Measurements from ENCODE around the gene PHRF1. TPM values are rescaled to one million over a fixed set of nuclear protein-coding genes. Genes with fewer than 3 reads are reported as not detected.

PHRF1 gene
- total and polyA plus RNA-seq, 2 of the 4 experiments (the other 2 are of a cell fraction), result 10.9 to 17.5 TPM

- no peak for TF ChIP-seq CHD1 (IDR thresholded peaks at IDR 0.05; ENCODE audit: low read depth, low read length)
Measured at GRCh38 chr11:643849-644738, 67.8 kb downstream of the PHRF1 start (continued).

GRCh38 chr11:645536-645935 lies 69.3 kb downstream of the PHRF1 start:
- H3K4ac ChIP-seq (ENCODE audit: low read depth, low read length), result no peak overlapping the region
- BruUV-seq (replicated peaks), result no TSS peak
- no peak overlapping the region for H4K5ac ChIP-seq (ENCODE audit: low read depth, low read length)
- peaks cover 23% of the 10 kb centered on the region for H3K36me3 ChIP-seq (ENCODE audit: control insufficient read depth, insufficient read depth, low read length)
- in situ Hi-C loops (cut with MboI; ENCODE audit: low sequenced_read_pairs), result no loop called here
- no peak overlapping the region for H3K27ac ChIP-seq (ENCODE audit: insufficient read depth, low read length)
- no peak overlapping the region for H2AK5ac ChIP-seq (ENCODE audit: low read depth, low read length)
- TF ChIP-seq USF2 (IDR thresholded peaks at IDR 0.05; ENCODE audit: low read depth, low read length) (no peak), POLR2A (IDR thresholded peaks at IDR 0.05; ENCODE audit: low read depth, low read length) (no peak), NFE2L2 (IDR thresholded peaks at IDR 0.05; ENCODE audit: low read depth, low read length) (no peak), RFX5 (IDR thresholded peaks at IDR 0.05; ENCODE audit: low read depth, low read length) (no peak)
- H3K9ac ChIP-seq (ENCODE audit: low read depth, low read length), result no peak overlapping the region
- dilution Hi-C loops (cut with HindIII; ENCODE audit: low sequenced_read_pairs, unreplicated experiment), result no loop called here
- H3K79me1 ChIP-seq (ENCODE audit: low read depth in 1 of 2, low read length in 2 of 2), result no peaks in the 10 kb centered on the region; a peak in 1 of 4 replicates
- no peak overlapping the region for H3K56ac ChIP-seq (ENCODE audit: extremely low read depth, insufficient read depth, low read length)
- no peak overlapping the region for H2BK5ac ChIP-seq (ENCODE audit: low read depth, low read length, poor library complexity, severe bottlenecking)
- no peak overlapping the region for H3K4me2 ChIP-seq (ENCODE audit: low read depth, low read length)
- H2AK9ac ChIP-seq (replicated peaks; ENCODE audit: low read depth, low read length, poor library complexity), result no peak overlapping the region
- ChIA-PET POLR2A (ENCODE audit: unreplicated experiment) (no interaction called here), CTCF (no interaction called here)
- H3K14ac ChIP-seq (replicated peaks; ENCODE audit: low read depth, low read length), result no peak overlapping the region
- intact Hi-C loops (cut with micrococcal nuclease), result no loop called here
- no peak overlapping the region for H4K91ac ChIP-seq (ENCODE audit: insufficient read depth, low read depth, low read length)
- H3K4me1 ChIP-seq (ENCODE audit: control insufficient read depth, insufficient read depth, low read length), result peaks cover 1% of the 10 kb centered on the region
- DNase-seq, result no peak
- no peak overlapping the region for H2AFZ ChIP-seq (replicated peaks; ENCODE audit: low read length, poor library complexity)
- H2BK15ac ChIP-seq (ENCODE audit: low read depth, low read length), result no peak overlapping the region
- H2BK120ac ChIP-seq (ENCODE audit: low read depth, low read length), result no peak overlapping the region
- no peak overlapping the region for H3K4me3 ChIP-seq (ENCODE audit: insufficient read depth, low read depth, low read length)
- no peak overlapping the region for H3K23ac ChIP-seq (ENCODE audit: low read depth, low read length)
- H3K27me3 ChIP-seq (ENCODE audit: control insufficient read depth, insufficient read depth, low read length), result no peaks in the 10 kb centered on the region
- H4K8ac ChIP-seq (ENCODE audit: low read depth in 2 of 2, low read length in 2 of 2), result no peak overlapping the region
- H4K20me1 ChIP-seq (ENCODE audit: insufficient read depth, low read length), result peaks cover 6% of the 10 kb centered on the region; the same call in 1 of the 2 replicates
- no peak for ATAC-seq (ENCODE audit: low read depth)
- no peak overlapping the region for H2BK20ac ChIP-seq (ENCODE audit: low read depth, low read length)
- no peak overlapping the region for H3K18ac ChIP-seq (ENCODE audit: low read depth, low read length)
- 97% methylated on average over 9 of the region's 16 CpGs; no CpG with 5 or more reads in 1 of the 2 experiments for WGBS, 2 experiments (ENCODE audit: extremely low coverage in 2 of 2, insufficient read length in 1 of 2)
- H3K9me3 ChIP-seq (ENCODE audit: control insufficient read depth, insufficient read depth, low read length), result no peaks in the 10 kb centered on the region
- H3K9me1 ChIP-seq (ENCODE audit: insufficient read depth, low read length), result no peaks in the 10 kb centered on the region

All from IMR-90 (cell line).